Calu3 (cell line): ENCODE results near the gene FCSK. TPM values are rescaled to one million over a fixed set of nuclear protein-coding genes. Genes with fewer than 3 reads are reported as not detected.

Source experiments
- BruUV-seq: library from RNA; stranded (reverse); fragments of 400-500 nt; replicated peaks from 2 replicates; lab custom pipeline; 2021; lab: Mats Ljungman, UMichigan
- CTCF ChIA-PET: fragments of 300-600 bp; sonication (Branson Sonifier 250); formaldehyde crosslinking; loops from one replicate; lab custom pipeline; 2022; ENCODE audit warnings: antibody characterized with exemption; lab: Charles Lee
- DNase-seq: peaks from one replicate; pipeline ENCODE4 v3.0.0; 2022
- H3K27ac Mint-ChIP-seq: one replicate; pipeline ENCODE4 v1.8.0; 2022; ENCODE audit warnings: mixed read lengths; ENCODE audit not compliant: unreplicated experiment
- H3K27me3 Mint-ChIP-seq: one replicate; pipeline ENCODE4 v1.8.0; 2022; ENCODE audit warnings: mixed read lengths; ENCODE audit not compliant: unreplicated experiment
- H3K36me3 Mint-ChIP-seq: one replicate; pipeline ENCODE4 v1.8.0; 2022; ENCODE audit warnings: mild to moderate bottlenecking, moderate library complexity, mixed read lengths; ENCODE audit not compliant: insufficient read depth, unreplicated experiment
- H3K4me1 Mint-ChIP-seq: one replicate; pipeline ENCODE4 v1.8.0; 2022; ENCODE audit warnings: mild to moderate bottlenecking, low read depth, mixed read lengths; ENCODE audit not compliant: unreplicated experiment
- H3K4me3 Mint-ChIP-seq: one replicate; pipeline ENCODE4 v1.8.0; 2022; ENCODE audit warnings: mild to moderate bottlenecking, low read depth, moderate library complexity, mixed read lengths; ENCODE audit not compliant: unreplicated experiment
- H3K9me3 Mint-ChIP-seq: one replicate; pipeline ENCODE4 v1.8.0; 2022; ENCODE audit warnings: low read depth, mixed read lengths; ENCODE audit not compliant: unreplicated experiment
- CTCF ChIP-seq: fragments of 200-600 bp; IDR thresholded peaks from one replicate; pipeline ENCODE4 v1.8.0; 2022; ENCODE audit warnings: antibody characterized with exemption; ENCODE audit not compliant: unreplicated experiment
- intact Hi-C: fragments of 100-400 bp; cut with micrococcal nuclease; formaldehyde crosslinking; loops from one replicate; pipeline ENCODE4 v1.10.0; 2022; ENCODE audit not compliant: unreplicated experiment
- total RNA-seq: library from RNA; stranded (reverse); gene quantifications from 2 replicates; pipeline ENCODE4 v1.2.3, GENCODE V29; 2022

The FCSK gene
- total RNA-seq, 1 experiment from 2014 or later = 27.6 TPM

GRCh38 chr16:70465999-70466804, 11.8 kb downstream of the FCSK start:
- Mint-ChIP-seq H3K27me3 (no peaks in the 10 kb centered on the region), H3K36me3 (peaks cover 5% of the 10 kb centered on the region), H3K27ac (no peak overlapping the region), H3K9me3 (no peaks in the 10 kb centered on the region), H3K4me1 (no peaks in the 10 kb centered on the region), H3K4me3 (no peak overlapping the region)
- no peak for TF ChIP-seq CTCF
- intact Hi-C loops = no loop called here
- CTCF ChIA-PET = no interaction called here
- no TSS peak for BruUV-seq
- no peak for DNase-seq

GRCh38 chr16:70466805-70467076, 12.3 kb downstream of the FCSK start:
- no peak for DNase-seq
- Mint-ChIP-seq H3K27me3 (no peaks in the 10 kb centered on the region), H3K36me3 (peaks cover 5% of the 10 kb centered on the region), H3K4me3 (no peak overlapping the region), H3K27ac (no peak overlapping the region), H3K9me3 (no peaks in the 10 kb centered on the region), H3K4me1 (no peaks in the 10 kb centered on the region)
- CTCF ChIA-PET = no interaction called here
- TF ChIP-seq CTCF = no peak
- no TSS peak for BruUV-seq
- intact Hi-C loops = no loop called here

- intact Hi-C loops = no loop called here
- CTCF ChIA-PET = interaction anchor here (0.9 kb wide), 1 partner anchor 9 kb away, joined by 4 read pairs; no protein-coding TSS in a partner anchor
- no peaks in the 10 kb centered on the region for H3K27me3 Mint-ChIP-seq
- no peaks in the 10 kb centered on the region for H3K4me1 Mint-ChIP-seq
- no peak for DNase-seq
- H3K27ac Mint-ChIP-seq = no peak overlapping the region
- BruUV-seq = no TSS peak
- peaks cover 5% of the 10 kb centered on the region for H3K36me3 Mint-ChIP-seq
- no peak overlapping the region for H3K4me3 Mint-ChIP-seq
- no peaks in the 10 kb centered on the region for H3K9me3 Mint-ChIP-seq
- no peak for TF ChIP-seq CTCF
These were observed 12.7 kb downstream of the FCSK start for GRCh38 chr16:70467113-70467512.

DNA sequence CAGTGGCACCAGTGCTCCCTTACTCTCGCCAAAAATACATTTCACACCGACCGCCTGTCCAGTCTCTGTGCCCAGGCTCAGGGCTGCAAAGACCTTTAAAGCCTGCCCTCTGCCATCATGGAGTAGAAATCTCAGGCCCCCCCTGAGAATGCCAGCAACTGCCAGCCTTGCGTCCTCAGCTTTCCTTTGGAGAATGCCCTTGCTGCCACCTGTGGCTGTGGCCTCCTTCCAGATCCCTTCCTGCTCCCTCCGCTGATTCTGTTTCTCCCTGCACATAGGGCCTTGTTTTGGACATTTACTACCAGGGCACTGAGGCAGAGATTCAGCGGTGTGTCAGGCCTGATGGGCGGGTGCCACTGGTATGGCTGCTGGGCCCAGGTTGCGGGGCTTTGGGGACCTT, 13.2 kb downstream of the FCSK start:
- no peak overlapping the region for H3K4me3 Mint-ChIP-seq
- peaks cover 5% of the 10 kb centered on the region for H3K36me3 Mint-ChIP-seq
- H3K27ac Mint-ChIP-seq = no peak overlapping the region
- no peaks in the 10 kb centered on the region for H3K9me3 Mint-ChIP-seq
- intact Hi-C loops = no loop called here
- no peak for DNase-seq
- no TSS peak for BruUV-seq
- CTCF ChIA-PET = interaction anchor here (0.9 kb wide), 1 partner anchor 9 kb away, joined by 4 read pairs; no protein-coding TSS in a partner anchor
- H3K4me1 Mint-ChIP-seq = no peaks in the 10 kb centered on the region
- no peak for TF ChIP-seq CTCF
- H3K27me3 Mint-ChIP-seq = no peaks in the 10 kb centered on the region
